Body of pancreas (tissue), 4 donors: Measurements from ENCODE around the gene SUPT5H. TPM values are rescaled to one million over a fixed set of nuclear protein-coding genes. Genes with fewer than 3 reads are reported as not detected.
"Not testable (repeated sequence)": the region's sequence is repeated elsewhere in the genome, so short reads cannot be mapped to it uniquely, and the experiment has no call there.

ENCODE experiments used
- ATAC-seq: fragments of 150-250 bp; one replicate; pipeline ENCODE4 v1.9.1; 2016
- DNase-seq, 4 donors: peaks; one replicate each; pipeline ENCODE4 v3.0.0-alpha.2; 2019
- H3K27ac ChIP-seq, 4 donors: fragments of 200-600 bp; sonication (generic); 1 replicate in 3 of 4; 2 replicates in 1 of 4; pipeline versions ENCODE4 v1.5.1 to v1.6.1; 2016 to 2019; ENCODE audit warnings: mild to moderate bottlenecking in 1 of 4, mixed read lengths in 1 of 4, moderate library complexity in 1 of 4
- H3K27me3 ChIP-seq, 2 donors: fragments of 200-600 bp; sonication (generic); one replicate each; pipeline ENCODE4 v1.6.0; 2016; ENCODE audit warnings: mild to moderate bottlenecking in 1 of 2
- H3K36me3 ChIP-seq, 2 donors: fragments of 200-600 bp; sonication (generic); replicated peaks in 1 of 2; 2 replicates each; pipeline ENCODE4 v1.5.1; 2016; ENCODE audit warnings: low read depth in 2 of 2; ENCODE audit not compliant: insufficient read depth in 1 of 2
- H3K4me1 ChIP-seq: fragments of 200-600 bp; sonication (generic); one replicate; pipeline ENCODE4 v1.6.0; 2016
- H3K4me3 ChIP-seq, 2 donors: fragments of 200-600 bp; sonication (generic); 1 replicate in 1 of 2; 2 replicates in 1 of 2; pipeline ENCODE4 v1.5.1; 2016 to 2019
- H3K9me3 ChIP-seq, 3 donors: fragments of 200-600 bp; sonication (generic); 1 replicate in 2 of 3; 2 replicates in 1 of 3; pipeline ENCODE4 v1.5.1; 2016
- CTCF ChIP-seq, 7 experiments: fragments of 450-650 bp in 4 of 7; fragments of 200-600 bp in 3 of 7; sonication (generic) in 3 of 7; IDR thresholded peaks; one replicate each; pipeline ENCODE4 v1.5.1; 2016 to 2019; ENCODE audit warnings: antibody characterized with exemption in 7 of 7
- POLR2A ChIP-seq, 3 donors: fragments of 450-650 bp; IDR thresholded peaks; one replicate each; pipeline ENCODE4 v1.6.1; 2016; ENCODE audit warnings: antibody characterized with exemption in 3 of 3, mild to moderate bottlenecking in 2 of 3
- WGBS, 2 donors: methylation state at CpG; one replicate each; pipeline ENCODE4 v1.1.5; 2017; 5-methylcytosine and 5-hydroxymethylcytosine counted together
- intact Hi-C: fragments of 100-400 bp; cut with DNase I; formaldehyde crosslinking; loops from one replicate; pipeline ENCODE4 v1.15.1; 2023
- total RNA-seq, 2 donors: library from RNA; depleted of rRNA; stranded (reverse); fragments of >200 nt; gene quantifications; one replicate each; pipeline ENCODE4 v1.1.0, GENCODE V29; 2016

Gene SUPT5H
- total RNA-seq, 2 donors from 2014 or later = 82.0 to 90.3 TPM

- WGBS, 2 donors = 71 to 86% methylated on average over 6 to 8 of the region's 8 CpGs
- Histone ChIP-seq H3K27me3 (no peaks in the 10 kb centered on the region), H3K4me3 (no peak overlapping the region), H3K4me1 (peaks cover 47% of the 10 kb centered on the region), H3K36me3 (peaks cover 0 to 5% of the 10 kb centered on the region in 2 donors), H3K9me3 (no peaks in the 10 kb centered on the region), H3K27ac (no peak overlapping the region)
- intact Hi-C loops = loop anchor here (10.0 kb wide), 1 partner anchor 86 kb away; the partner anchor contains the start of gene EID2B
- DNase-seq = no peak
- ATAC-seq = no peak
- TF ChIP-seq POLR2A (IDR thresholded peaks at IDR 0.05) (no peak), CTCF (IDR thresholded peaks at IDR 0.05) (no peak)
Observed at GRCh38 chr19:39449116-39449797, 3.9 kb downstream of the SUPT5H start.

DNA sequence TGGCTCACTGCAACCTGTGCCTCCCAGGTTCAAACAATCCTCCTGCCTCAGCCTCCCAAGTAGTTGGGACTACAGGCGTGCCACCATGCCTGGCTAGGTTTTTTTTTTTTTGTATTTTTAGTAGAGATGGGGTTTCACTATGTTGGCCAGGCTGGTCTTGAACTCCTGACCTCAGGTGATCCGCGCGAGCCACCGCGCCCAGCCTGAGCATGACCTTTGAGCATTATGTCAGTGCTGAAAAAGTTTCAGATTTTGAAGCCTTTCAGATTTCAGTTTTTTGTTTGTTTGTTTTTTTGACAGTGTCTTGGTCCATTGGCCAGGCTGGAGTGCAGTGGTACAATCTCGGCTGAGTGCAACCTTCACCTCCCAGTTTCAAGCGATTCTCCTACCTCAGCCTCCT, 5.9 kb downstream of the SUPT5H start:
- H3K9me3 ChIP-seq, H3K36me3 ChIP-seq, H3K27me3 ChIP-seq, H3K27ac ChIP-seq, H3K4me3 ChIP-seq, ATAC-seq, DNase-seq, intact Hi-C loops: not testable (repeated sequence)
- H3K4me1 ChIP-seq = peaks cover 42% of the 10 kb centered on the region
- 93 to 95% methylated on average over 8 of the region's 8 CpGs for WGBS, 2 donors

DNA sequence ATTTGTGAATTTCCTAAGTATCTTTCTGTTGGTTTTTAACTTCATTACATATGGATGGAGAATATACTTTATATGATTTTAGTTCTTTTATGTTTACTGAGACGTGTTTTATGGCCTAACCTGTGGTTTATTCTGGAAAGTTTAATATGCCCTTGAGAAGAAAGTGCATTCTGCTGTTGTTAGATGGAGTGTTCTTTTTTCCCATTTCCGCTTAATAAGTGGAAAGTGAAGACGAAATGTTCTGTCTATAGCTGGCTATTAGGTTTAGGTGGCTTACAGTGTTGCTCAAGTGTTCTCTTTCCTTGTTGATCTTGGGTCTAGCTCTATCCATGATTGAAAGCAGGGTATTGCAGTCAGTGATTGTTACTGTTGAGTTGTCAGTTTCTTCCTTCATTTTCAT, 18.0 kb downstream of the SUPT5H start:
- ATAC-seq = no peak
- TF ChIP-seq POLR2A (IDR thresholded peaks at IDR 0.05) = no peak
- TF ChIP-seq CTCF (IDR thresholded peaks at IDR 0.05) = no peak
- H3K9me3 ChIP-seq = no peaks in the 10 kb centered on the region
- H3K27ac ChIP-seq = no peak overlapping the region
- WGBS, 2 donors = 65 to 90% methylated on average over 3 of the region's 3 CpGs
- H3K27me3 ChIP-seq = no peaks in the 10 kb centered on the region
- DNase-seq = no peak
- H3K36me3 ChIP-seq = peaks cover 31 to 57% of the 10 kb centered on the region in 2 donors
- no peak overlapping the region for H3K4me3 ChIP-seq
- intact Hi-C loops = no loop called here
- no peaks in the 10 kb centered on the region for H3K4me1 ChIP-seq

DNA sequence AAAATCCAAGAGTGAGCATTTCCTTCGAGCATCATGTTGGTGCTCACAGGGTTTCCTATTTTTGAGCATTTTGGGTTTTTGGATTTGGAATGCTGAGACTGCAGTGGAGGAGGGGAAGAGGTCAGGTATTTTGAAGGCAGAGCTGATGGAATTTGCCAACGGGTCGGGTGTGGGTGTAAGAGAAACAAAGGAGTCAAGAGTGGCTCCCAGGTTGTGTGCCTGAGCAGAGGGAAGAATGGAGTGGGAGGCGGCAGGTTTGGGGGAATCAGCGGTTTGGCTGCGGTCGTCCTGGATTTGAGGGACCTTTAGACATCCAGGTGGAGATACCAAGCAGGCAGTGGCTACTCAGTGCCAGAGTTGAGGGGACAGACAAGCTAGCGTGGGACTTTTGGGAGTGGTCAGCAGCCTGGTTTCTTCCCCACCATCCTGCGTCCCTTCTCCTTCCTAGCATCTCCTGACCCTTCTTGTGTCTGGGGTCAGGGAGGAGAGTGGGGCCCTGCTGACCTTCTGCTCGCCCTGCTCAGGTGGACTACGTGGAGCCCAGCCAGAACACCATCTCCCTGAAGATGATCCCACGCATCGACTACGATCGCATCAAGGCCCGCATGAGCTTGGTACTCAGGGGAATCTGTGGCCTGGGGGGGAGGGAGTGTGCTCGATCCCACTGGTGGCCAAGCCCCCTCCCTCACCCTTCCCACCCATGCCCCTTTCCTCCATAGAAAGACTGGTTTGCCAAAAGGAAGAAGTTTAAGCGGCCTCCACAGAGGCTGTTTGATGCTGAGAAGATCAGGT, 20.8 kb downstream of the SUPT5H start:
- Histone ChIP-seq H3K27ac (no peak overlapping the region), H3K36me3 (peaks cover 24 to 62% of the 10 kb centered on the region in 2 donors), H3K27me3 (no peaks in the 10 kb centered on the region), H3K9me3 (no peaks in the 10 kb centered on the region), H3K4me3 (no peak overlapping the region), H3K4me1 (no peaks in the 10 kb centered on the region)
- DNase-seq (no peak), ATAC-seq (no peak)
- TF ChIP-seq POLR2A (IDR thresholded peaks at IDR 0.05) = no peak
- TF ChIP-seq CTCF (IDR thresholded peaks at IDR 0.05) = no peak
- intact Hi-C loops = no loop called here
- WGBS, 2 donors = 92 to 95% methylated on average over 10 to 18 of the region's 18 CpGs

DNA sequence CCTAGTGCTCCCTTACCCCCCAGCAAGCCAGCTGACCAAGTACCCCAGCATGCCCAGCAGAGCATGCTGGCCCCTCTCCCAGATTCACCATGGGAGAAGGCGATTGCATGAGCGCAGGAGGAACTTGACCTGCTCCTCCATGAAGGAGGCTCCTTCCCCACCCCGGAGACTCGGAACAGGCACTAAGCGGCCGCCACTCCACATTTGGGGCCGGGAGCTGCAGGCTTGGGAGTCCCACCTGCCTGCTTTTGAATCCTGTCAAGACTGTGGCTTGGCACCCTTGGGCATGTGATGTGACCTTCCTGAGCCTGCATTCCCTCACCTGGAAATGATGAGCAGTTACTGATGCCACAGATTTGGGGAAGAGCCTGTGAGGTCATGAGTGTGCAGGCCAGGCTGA, 22.6 kb downstream of the SUPT5H start:
- 95% methylated on average over 7 of the region's 7 CpGs; no CpG with 5 or more reads in 1 of the 2 donors for WGBS, 2 donors
- intact Hi-C loops = no loop called here
- Histone ChIP-seq H3K27me3 (no peaks in the 10 kb centered on the region), H3K27ac (no peak overlapping the region), H3K36me3 (peaks cover 29 to 78% of the 10 kb centered on the region in 2 donors), H3K9me3 (no peaks in the 10 kb centered on the region), H3K4me1 (no peaks in the 10 kb centered on the region), H3K4me3 (no peak overlapping the region)
- no peak for ATAC-seq
- DNase-seq = no peak
- TF ChIP-seq CTCF (IDR thresholded peaks at IDR 0.05) (no peak), POLR2A (IDR thresholded peaks at IDR 0.05) (no peak)
